Colon (tissue), 2 donors: ENCODE measurements around the gene ATP13A3.

Source experiments
- FAIRE-seq: peaks from 2 replicates; lab custom pipeline; 2012; peaks lifted over from hg19 to GRCh38; lab: Jason Lieb, UNC
- donor health status: control.
- donor health status: control.

The ATP13A3 gene

DNA sequence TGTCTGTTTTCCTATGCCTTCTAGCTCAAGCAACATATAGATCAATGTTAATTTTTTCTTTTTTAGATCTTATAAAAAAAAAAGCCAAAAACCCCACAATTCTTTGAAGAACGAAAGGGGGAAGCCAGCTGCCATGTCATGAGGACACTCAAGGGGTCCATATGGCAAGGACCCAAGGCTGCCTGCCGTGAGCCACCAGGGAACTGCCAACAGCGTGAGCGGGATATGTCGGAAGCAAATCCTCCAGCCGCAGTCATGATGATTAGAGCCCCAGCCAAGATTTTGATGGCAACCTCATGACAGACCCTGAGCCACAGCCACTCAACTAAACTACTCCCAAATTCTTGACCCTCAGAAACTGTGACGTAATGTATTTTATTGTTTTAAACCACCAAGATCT is 94.2 kb downstream of the ATP13A3 start:
- FAIRE-seq: no peak

DNA sequence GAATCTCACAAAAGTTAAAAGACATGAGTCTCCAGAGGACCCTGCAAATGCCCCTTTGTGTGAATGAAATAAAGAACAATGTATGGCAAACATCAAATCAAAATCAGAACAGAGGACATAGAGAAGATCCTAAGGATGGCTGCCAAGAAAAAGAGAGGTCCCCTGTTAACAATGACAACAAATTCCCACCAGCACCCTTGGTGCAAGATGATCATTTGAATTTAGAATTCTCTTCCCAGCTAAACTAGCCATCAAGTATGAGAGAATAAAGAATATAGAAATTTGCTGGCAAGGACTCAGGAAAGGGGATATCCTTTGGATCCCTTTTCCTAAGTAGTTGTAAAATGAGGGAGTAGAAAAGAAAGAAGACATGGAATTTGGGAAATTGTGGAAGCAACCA is 96.0 kb downstream of the ATP13A3 start:
- FAIRE-seq: no peak

DNA sequence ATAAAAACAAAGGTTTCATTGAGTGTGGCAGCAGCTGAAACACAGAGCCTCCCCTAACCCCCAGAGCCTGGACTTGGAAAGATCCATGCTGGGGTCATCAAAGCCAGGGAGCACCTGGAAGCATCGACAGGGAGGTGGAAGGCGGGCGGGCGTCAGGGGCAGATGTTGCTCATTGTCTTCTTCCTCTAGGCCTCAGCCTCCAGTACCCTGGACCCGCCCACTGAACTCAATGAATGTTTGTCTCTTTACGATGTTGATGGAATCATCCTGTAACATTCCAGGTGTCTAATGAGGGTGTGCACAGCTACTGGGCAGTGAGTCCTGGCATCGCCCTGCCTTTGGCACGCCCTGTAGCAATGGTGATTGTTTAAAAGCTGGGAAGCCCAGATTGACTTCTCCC is 97.5 kb downstream of the ATP13A3 start:
- no peak for FAIRE-seq

DNA sequence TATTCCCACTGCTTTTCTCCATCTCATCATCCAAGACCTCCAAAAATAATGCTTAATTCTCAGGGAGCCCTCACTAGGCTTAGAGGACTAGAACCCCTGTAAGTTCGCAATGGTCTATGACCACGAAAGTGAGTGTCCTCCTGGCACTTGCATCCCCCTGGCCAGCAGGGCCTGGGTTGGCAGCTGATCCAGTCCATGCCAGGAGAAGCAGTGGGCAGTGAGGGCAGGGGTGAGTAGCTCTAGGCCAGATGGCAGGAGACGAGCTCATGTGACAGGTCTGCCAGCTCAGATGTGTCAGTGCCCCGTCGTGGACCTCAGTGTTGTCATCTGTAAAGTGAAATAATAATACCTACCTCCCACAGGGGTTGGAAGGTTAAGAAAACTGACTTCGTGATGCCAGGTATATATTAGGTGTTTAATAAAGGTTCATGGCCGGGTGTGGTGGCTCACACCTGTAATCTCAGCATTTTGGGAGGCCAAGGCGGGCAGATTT is 98.8 kb downstream of the ATP13A3 start:
- FAIRE-seq: no peak

DNA sequence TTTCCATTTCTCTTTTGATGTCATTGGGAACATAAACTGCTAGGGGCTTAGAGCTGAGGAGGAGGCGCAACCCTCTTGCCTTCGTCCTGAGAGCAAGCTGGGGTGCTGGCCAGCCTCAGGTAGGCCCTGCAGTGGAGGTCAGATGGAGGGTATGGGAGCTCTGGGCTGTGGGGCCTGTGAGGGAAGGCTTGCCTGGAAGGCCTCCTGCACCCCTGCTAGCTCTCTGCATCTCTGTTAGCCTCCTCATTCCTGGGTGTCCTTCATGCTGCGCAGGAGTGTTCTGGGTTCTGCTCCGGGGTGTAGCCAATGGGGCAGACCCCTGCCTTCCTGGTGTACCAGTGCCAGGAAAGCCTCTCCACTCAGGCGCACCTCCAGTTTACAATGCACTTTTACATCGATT is 99.5 kb downstream of the ATP13A3 start:
- no peak for FAIRE-seq

DNA sequence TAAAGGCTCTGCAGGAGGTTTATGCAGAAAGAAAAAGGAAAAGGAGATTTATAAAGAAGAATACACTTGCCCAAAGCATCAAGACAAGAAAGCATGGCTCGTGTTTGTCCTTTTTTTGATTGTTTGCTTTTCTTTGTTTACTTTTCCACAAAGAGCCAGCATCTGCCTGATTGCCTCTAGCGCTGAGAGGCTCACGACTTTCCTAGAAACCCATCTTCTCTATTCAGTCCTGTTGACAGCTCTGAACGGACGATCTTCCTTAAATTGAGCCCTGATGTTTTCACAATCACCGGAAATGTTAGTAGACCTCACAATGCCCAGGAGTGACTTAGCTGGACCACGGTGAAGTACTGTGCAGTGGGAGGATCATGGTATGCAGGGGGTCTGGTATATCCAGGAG is 100.2 kb downstream of the ATP13A3 start:
- no peak for FAIRE-seq

DNA sequence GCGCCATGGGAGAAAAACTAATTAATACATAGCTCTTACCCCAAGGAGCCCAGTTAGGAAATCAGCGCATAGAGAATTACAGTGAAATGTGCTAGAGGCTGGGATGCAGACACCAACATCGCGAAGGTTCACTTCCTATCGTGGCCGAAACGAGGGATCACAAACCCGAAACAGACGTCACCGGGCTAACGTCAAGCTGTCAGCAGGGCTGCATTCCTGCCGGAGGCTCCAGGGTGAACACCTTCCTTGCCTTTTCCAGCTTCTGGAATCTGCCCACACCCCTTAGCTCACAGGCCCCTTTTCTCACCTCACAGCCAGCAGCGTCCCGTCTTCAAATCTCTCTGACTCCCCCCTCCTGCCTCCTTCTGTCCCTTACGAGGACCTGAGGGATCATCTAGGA is 100.7 kb downstream of the ATP13A3 start:
- no peak for FAIRE-seq

DNA sequence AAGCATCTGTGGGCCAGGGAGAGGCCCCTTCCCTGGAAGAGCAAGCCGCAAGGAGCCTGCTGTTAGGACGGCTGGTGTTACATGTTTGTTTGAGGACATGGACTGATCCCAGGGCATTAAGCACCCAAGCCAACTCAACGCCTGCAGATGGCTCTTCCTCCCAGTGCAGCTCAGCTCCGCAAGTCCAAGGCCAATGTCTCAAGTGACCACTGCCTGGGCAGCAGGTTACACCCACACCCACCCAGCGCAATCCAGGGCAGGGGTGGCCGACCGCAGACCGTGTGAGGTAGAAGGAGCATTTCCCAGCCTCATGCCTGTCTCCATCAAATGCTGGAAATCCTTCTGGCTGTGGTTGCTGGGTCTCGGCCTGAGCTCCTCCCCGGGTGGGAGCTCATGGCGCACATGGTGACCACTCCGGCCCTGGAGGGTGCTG is 102.2 kb downstream of the ATP13A3 start:
- FAIRE-seq: no peak

DNA sequence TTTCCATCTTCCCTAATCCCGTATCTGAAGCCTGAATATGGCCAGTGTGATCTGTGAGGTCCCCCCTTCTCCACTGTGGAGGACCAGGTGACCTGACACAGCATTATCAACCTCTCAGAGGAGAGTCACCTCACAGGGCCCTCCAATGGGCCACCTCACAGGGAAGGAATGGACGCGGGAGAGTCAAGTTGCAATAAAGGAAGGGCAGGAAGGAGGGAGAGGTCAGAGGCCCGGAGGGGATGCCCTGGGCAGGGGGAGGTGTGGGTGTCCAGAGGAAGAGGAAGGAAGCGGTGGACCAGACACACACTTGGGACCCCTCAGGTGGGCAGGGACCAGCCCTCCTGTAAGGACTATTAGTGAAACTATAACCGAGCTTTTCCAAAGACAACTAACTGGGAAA is 102.6 kb downstream of the ATP13A3 start:
- FAIRE-seq: no peak

DNA sequence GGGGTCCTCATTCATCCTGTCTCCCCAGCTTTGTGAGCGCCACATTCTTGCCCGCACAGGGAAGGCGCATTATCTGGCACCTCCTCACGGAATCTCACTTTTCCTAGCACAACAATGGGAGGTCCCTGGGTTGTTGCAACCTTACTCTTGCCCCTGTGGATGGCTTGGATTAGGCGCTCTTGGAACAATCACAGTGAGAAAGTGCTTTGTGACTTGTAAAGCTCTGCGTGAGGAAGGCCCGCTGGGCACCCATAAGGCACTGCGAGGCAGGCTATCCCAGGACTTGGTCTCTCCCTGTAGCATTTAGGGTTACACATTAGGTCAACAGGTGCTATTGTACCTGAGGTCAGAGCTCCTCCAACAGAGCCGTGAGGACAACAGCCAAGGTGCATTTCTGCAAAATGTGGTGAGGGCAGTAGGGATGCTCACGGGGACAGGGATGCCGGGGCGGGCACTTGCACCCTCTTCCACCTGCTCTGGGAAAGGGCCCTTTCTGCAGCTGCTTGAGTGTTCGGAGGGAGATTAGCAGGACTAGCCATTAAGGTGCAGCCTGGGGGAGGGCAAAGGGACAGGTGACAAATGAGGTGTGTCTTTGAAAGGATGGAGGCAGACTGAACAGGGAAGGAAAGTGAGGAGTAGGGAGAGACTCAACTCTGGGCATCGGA is 103.4 kb downstream of the ATP13A3 start:
- FAIRE-seq: no peak

DNA sequence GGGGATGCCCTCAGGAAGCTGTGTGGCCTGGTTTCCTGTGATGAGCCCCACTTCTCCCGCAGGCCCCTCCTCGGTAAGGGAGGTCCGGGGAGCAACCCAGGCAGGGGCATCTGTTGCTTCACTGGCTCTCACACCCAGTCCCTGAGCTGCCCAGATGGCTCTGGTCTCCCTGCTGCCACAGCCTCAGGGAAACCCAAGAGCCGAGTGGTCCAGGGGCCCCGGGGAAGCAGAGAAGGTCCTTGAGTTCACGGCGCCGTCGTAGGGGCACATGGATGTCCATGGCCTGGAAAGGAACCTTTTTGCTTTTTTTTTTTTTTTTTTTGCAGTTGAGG is 103.9 kb downstream of the ATP13A3 start:
- no peak for FAIRE-seq

DNA sequence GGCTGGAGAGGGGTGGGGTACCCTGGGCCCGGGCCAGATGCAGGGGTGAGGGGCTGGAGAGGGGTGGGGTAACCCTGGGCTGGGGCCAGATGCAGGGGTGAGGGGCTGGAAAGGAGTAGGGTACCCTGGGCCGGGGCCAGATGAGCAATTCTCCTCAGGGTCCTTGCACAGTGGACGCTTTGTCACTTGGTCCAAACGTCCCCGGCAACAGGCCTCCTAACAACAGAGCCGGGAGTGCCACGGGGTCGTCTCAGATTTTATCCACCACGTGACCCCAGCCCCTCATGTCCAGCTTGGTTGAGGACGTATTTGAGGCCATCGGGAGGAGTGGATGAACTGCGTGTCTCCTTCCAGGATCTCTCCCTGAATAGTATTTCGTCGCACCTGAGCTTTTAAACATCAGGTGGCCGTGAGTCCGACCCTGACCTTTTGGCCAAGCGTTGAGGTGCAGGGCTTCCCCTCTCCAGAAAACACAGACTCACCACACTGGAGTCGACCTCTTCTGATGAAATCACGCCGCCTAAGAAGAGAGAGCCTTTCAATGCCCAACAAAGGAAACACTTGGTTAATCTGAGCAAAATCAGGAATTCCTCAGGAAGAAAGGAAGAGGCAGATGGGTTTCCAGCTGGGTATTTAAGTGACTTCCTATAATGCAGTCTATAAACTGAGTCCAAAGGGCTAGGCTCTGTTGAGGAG is 104.5 kb downstream of the ATP13A3 start:
- FAIRE-seq: no peak

DNA sequence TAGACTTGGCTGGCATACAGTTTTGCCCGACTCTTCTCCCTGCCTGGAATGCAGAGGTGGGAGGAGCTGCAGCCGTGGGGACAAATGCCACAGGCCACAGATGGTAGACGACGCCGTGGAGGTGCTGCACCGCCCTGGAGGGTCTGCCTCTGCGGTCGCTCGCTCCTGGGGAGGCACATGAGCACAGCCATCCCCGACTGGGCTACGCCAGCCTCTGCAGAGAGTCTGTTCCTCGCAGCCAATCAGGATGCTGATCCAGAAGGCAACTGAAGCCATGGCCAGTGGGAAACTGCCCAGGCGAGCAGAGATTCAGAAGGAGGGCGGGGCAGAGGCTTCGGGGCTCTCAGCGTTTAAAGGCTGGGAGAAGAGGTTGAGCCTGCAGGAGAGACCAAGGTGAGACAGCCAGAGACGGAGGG is 105.3 kb downstream of the ATP13A3 start:
- no peak for FAIRE-seq

DNA sequence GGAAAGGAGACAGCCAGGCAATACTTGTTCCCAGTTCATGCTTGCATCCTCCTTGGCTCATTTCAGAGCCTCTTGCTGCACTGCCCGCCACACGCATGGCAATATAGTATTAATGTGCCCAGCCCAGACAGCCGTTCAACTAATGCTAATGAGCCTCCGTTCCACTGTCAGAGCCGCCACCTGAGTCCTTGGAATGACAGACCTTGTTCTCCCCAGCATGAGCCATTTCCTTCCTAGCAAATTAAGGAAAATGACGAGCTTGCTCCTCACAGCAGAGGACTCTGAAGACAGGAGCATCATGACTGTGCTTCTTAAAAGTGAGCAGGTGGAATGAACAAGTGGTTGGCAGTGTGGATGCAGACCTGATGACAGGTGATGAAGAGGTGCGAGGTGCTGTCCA is 106.5 kb downstream of the ATP13A3 start:
- no peak for FAIRE-seq

DNA sequence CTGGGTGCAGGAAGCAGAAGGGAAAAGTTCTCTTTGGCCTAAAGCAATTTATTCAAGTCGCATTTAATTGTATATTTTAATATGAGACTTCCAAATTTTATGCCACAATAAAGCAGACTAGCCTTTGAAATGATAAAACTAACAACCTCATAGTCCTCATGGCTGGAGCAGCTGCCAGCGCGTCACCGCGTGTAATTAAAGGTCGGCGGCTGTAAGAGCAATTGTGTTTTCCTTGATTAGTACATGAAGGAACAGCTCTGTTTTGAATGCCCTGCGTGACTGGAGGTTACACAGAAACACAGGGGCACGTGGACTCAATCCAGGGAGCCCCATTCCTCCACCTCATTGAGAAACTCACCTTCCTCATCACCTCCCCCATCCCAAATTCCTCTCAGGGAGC is 107.2 kb downstream of the ATP13A3 start:
- FAIRE-seq: no peak

DNA sequence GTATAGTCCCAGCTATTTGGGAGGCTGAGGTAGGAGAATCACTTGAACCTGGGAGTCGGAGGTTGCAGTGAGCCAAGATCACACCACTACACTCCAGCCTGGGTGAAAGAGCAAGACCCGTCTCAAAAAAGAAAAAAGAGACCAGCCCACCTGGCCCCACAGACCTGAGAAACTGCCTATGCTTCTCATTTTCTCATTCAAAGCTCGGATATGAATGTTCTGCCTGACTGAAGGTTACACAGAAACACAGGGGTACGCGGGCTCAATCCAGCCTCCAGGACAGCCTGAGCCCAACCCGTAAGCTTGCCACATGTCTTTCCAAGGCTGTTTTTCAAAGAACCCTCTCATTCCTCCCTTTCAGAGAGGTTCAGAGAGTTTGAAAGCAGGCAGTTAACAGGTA is 107.6 kb downstream of the ATP13A3 start:
- FAIRE-seq: no peak

DNA sequence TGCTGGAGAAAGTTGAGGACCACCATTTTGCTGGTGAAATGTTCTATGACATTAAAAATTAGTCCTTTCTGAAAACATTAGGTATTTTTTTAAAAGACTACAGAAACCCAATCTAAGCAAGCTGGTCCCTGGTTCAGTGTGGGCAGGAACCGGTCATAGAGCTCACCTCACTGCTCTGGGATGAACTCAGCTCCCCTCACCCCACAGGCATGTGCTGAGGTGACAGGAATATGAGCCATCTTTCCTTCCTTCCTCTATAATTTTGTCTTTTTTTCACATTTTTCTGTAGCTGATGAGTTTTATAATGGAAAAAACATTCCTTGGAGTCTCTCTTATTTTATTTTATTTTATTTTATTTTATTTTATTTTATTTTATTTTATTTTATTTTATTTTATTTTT is 109.1 kb downstream of the ATP13A3 start:
- no peak for FAIRE-seq

DNA sequence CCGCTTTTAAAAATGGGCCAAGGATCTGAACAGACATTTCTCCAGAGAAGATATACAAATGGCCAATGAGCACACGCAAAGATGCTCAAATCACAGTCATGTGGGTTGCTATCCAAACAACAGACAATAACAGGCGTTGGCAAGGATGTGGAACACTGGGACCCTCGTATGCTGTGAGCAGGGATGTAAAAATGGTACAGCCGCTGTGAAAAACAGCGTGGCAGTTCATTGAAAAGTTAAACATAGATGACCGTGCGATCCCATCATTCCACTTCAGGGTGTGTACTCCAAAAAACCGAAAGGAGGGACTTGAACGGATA is 110.6 kb downstream of the ATP13A3 start:
- no peak for FAIRE-seq

DNA sequence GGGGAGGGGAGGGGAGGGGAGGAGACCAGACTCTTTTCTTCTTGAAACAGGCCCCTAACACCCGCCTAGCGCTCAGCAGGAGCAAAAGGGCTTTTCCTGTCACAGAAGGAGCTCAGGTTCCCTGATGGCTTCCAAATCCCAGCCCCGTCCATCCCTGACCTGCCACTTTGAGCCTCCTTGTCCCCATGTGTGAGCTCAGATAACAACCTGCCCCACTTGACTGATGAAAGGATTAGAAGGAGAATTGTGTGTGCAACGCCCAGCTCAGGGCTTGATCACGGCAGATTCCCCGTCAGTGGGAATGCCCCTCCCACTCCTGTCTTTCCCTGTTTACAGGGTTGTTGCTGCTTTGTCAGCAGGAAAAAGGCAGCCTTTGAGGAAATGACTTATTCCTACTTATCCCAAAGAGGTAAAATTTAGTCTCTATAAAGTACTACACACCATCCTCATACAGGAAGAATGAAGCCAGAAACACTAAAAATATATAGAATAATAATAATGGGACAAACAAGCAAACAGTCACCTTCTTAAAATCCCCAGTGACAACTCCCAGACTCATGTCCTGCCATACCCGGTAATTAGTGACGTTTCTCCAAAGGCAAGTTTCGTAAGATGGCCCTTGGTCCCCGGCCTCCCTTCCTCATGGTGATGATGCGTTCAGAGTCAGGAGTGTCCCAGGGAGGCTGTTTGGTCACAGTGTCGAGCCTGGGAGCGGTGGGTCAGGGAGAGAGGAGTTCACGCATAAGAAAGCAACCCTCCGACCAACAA is 111.1 kb downstream of the ATP13A3 start:
- no peak for FAIRE-seq

DNA sequence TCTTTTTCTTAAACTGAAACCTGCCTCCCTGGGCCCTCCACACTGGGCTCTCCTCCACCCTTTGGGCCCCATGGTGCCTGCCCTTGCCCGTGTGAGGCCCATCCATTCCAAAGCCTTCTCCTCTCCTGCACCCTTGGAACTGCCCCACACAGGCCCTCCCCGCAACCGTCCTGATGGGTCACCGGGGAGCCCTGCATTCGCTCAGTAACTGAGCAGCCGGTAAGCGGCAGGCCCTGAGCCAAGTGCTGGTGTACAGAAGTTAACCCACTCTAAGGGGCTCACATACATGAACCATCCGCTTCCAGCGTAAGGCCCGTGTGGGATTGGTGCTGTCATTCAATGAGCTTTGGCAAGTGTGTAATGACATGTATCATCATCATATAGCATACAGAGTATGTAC is 111.9 kb downstream of the ATP13A3 start:
- no peak for FAIRE-seq

DNA sequence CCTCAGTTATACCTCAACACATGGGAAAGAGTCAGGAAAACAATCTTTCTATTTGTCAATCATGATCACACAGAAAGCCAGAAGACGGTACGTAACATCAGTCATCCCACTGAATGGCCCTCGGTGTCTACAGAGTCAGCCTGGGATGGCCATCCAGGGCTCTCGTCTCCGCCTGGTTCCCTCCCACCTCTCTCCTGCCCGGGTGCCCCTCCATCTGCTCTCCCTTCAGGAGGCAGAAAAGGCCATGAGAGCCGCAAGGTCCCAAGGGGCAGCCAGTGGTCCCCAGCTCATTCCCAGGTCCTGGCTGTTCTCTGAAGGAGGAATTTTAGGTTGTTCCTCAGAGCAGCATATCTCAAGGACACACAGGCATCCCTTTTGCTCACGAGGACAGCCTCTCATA is 112.9 kb downstream of the ATP13A3 start:
- no peak for FAIRE-seq

DNA sequence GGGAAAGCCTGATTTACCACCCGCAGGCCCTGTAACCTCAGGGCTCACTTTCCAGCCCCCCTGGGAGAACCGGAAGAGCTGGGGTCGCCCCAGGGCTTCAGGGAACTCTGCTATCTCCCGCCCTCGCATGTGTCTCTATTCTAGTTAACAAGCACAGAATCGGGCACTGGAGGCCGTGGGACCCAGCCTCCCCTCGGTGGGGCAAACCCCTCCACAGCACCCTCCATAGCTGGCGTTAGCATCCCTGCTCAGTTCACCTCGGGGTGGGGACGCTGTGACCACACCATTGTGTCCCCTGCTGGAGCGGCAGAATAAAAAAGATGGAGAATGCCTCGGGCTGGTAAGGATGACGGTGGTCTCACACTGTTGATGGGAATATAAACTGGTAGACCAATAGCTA is 113.8 kb downstream of the ATP13A3 start:
- no peak for FAIRE-seq

DNA sequence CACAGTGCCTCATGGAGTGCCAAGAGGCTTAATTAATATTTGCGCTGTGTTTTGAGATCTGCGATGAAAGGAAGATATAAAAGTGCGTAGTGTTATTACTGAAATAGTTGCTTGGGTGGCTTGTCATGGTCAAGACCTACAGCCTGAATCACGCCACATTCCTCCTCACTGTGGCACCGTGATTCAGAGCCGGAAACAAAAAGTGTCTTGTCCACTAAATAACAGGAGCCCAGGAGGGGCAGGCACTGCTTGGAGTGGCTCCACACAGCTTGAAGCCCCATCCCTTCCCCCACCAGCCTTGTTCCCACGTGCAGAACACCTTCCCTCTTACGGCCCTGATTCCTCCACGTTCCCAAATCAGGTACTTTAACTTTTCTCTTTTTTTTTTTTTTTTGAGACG is 116.0 kb downstream of the ATP13A3 start:
- FAIRE-seq: no peak
